Measurements from ENCODE around the gene BNC2.
"Not testable (repeated sequence)": the region's sequence is repeated elsewhere in the genome, so short reads cannot be mapped to it uniquely, and the experiment has no call there.

The BNC2 gene

GRCh38 chr9:16870596-16871335 lies at the start of gene BNC2:
TSS of gene BNC2 (minus strand) at chr9:16870670. CDS start at chr9:16870648, 22 bp downstream.
- DNase-seq = peak; percentile 31 to 73

GRCh38 chr9:16918920-16919319 lies 48.5 kb upstream of the BNC2 start:
- no peak for DNase-seq

GRCh38 chr9:16915126-16915831 lies 44.8 kb upstream of the BNC2 start:
- DNase-seq = no peak

- no peak for DNase-seq
Observed at GRCh38 chr9:16912197-16912596, 41.7 kb upstream of the BNC2 start.

- DNase-seq = not testable (repeated sequence)
Observed at GRCh38 chr9:16908206-16908605, 37.7 kb upstream of the BNC2 start.

GRCh38 chr9:16904655-16905054 lies 34.2 kb upstream of the BNC2 start:
- DNase-seq = no peak

- no peak for DNase-seq
Observed at GRCh38 chr9:16901590-16901989, 31.1 kb upstream of the BNC2 start.

GRCh38 chr9:16899606-16900005 lies 29.1 kb upstream of the BNC2 start:
- no peak for DNase-seq

GRCh38 chr9:16898464-16898863 lies 28.0 kb upstream of the BNC2 start:
- DNase-seq = no peak

- no peak for DNase-seq
Observed at GRCh38 chr9:16888594-16888993, 18.1 kb upstream of the BNC2 start.

GRCh38 chr9:16885931-16886330 lies 15.5 kb upstream of the BNC2 start:
- no peak for DNase-seq

GRCh38 chr9:16884952-16885513 lies 14.6 kb upstream of the BNC2 start:
- DNase-seq = peak; percentile 87 to 91

GRCh38 chr9:16884373-16884772 lies 13.9 kb upstream of the BNC2 start:
- no peak for DNase-seq

GRCh38 chr9:16883586-16883985 lies 13.1 kb upstream of the BNC2 start:
- no peak for DNase-seq

GRCh38 chr9:16882440-16882839 lies 12.0 kb upstream of the BNC2 start:
- DNase-seq = not testable (repeated sequence)

GRCh38 chr9:16879416-16879815 lies 8.9 kb upstream of the BNC2 start:
- DNase-seq = no peak

GRCh38 chr9:16877256-16877655 lies 6.8 kb upstream of the BNC2 start:
- DNase-seq = no peak

GRCh38 chr9:16873126-16873802 lies 2.8 kb upstream of the BNC2 start:
- no peak for DNase-seq

- DNase-seq = peak in 1 of 2 experiments; percentile 66
Observed at GRCh38 chr9:16871336-16872151, 1.1 kb upstream of the BNC2 start.

GRCh38 chr9:16869882-16870595 lies 431 bp downstream of the BNC2 start:
- DNase-seq = peak; percentile 29 to 69

GRCh38 chr9:16869131-16869881 lies 1.2 kb downstream of the BNC2 start:
- DNase-seq = peak in 1 of 2 experiments; percentile 49

All from NCI-H526 (cell line).